GM19099 (cell line): ENCODE measurements around the gene ZNF618.

ENCODE experiments used
- POLR2A ChIP-seq: IDR thresholded peaks from 3 replicates; pipeline ENCODE4 v1.6.1; 2011; ENCODE audit warnings: low read depth; ENCODE audit not compliant: insufficient read length; ENCODE audit errors: extremely low read depth

Gene ZNF618

GRCh38 chr9:113951032-113951372 is 74.9 kb downstream of the ZNF618 start:
- TF ChIP-seq POLR2A = no peak

DNA sequence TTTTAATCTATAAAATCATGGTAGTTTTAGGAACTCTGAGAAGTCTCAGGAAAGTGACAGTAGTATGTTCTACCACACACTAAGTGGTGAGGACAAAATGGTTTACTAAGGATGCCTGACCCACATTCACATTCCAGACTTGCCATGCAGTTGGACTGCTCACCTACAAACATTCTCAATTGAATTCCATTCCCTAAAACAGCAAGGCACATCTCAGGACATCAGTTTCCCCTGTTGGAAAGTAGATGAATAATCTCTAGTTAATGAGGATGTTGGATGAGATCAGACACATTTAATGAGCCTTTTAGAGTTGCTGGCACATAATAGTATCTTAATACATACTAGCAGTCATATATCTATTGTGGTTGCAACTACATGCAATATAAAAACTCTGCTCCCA is 76.6 kb downstream of the ZNF618 start:
- no peak for TF ChIP-seq POLR2A

DNA sequence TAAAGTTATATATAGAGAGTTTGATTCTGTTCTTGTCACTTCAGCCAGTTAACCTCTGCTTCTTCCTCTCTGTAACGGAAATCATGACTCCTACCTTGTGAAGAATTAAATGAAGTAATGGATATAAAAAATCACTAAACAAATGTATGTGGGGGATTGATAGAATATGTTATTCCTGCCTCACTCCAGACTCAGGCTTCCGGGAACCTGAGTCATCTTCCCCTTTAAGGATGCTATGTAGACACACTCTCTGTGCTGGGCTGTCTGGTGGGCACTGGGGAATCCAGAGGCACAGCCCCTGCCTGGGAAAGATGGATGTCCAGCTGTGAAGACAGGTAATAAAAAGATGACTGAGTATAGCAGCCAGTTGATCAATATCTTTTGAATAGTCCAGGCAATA is 77.4 kb downstream of the ZNF618 start:
- TF ChIP-seq POLR2A = no peak

DNA sequence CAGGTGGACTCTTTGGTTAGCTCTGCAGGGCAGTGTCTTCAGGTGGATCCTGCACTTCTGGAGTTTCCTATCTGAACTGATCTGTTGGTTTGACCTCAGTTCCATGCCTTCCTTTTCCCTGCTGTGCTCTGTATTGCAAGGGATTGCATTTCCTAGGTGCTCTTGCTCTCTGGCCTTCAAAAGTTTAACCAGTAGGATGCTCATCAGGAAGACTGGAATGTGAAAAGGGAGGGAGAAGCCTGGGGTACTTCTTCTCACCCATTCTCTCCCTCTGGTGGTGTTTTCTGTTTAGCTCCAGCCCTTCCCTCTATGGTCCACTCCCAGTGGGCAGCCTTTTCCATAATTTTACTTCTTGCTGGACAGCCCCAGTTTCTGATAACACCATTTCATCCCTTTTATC is 78.5 kb downstream of the ZNF618 start:
- TF ChIP-seq POLR2A = no peak

- no peak for TF ChIP-seq POLR2A
Measured at GRCh38 chr9:113955076-113955752, 79.1 kb downstream of the ZNF618 start.

DNA sequence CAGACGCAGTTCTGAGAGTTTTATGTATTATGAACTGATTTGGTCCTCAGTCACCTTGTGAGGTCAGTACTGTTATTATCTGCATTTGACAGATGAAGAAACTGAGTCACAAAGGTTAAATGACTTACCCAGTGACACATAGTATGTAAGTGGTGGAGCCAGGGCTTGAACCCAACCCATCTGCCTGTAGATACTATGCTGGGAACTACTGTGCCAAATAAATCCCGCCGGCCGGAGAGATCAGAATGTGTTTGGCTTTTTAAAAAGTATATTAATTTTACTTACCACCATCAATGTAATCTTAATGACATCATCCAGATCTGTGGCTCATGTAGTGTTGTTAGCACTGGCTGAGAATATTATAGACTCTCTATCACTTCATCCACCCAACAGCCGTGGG is 80.8 kb downstream of the ZNF618 start:
- TF ChIP-seq POLR2A = no peak

GRCh38 chr9:113957351-113957750 is 81.2 kb downstream of the ZNF618 start:
- TF ChIP-seq POLR2A = no peak

DNA sequence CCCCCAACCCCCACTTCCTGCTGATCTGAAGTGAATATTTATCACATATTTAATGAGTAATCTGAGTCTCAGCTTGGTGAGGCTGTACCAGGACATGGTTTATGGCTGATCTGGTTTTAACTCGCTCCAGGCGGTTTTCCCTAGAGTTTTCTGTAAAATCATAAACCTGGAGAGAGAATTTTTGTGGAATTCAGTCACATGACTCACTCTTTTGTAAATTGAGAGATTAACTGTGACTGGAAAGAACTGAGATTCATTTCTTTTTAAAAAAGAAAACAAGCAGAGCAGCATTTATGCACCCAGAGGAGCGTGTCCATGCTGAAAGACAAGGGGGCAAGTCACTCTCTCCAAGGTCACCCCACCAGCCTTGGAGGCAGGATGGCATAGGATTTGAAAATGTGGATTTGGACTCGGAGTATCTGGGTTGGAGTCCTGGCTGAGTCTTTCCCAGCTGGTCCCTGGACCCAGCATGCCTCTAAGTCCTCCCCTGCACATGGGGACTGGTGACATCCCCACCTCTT is 81.8 kb downstream of the ZNF618 start:
- TF ChIP-seq POLR2A = no peak

GRCh38 chr9:113958556-113958955 is 82.4 kb downstream of the ZNF618 start:
- no peak for TF ChIP-seq POLR2A

GRCh38 chr9:113960768-113961167 is 84.7 kb downstream of the ZNF618 start:
- no peak for TF ChIP-seq POLR2A

DNA sequence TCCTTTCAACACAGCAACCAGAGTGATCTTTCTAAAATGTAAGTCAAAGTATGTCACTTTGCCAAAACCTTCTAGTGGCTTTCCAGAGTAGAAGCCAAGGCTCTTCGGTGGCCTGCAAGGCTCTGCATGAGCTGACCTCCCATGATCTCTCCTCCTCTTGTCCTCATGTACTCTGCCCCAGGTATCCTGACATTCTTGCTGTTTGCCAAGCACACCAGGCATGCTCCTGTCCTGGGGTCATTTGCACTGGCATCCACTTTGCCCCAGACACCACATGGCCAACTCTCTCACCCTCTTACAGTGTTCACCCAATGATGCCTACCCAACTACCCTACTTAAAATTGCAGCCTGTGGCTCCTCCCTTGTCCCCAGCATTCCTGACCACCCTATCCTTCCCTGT is 86.3 kb downstream of the ZNF618 start:
- no peak for TF ChIP-seq POLR2A

DNA sequence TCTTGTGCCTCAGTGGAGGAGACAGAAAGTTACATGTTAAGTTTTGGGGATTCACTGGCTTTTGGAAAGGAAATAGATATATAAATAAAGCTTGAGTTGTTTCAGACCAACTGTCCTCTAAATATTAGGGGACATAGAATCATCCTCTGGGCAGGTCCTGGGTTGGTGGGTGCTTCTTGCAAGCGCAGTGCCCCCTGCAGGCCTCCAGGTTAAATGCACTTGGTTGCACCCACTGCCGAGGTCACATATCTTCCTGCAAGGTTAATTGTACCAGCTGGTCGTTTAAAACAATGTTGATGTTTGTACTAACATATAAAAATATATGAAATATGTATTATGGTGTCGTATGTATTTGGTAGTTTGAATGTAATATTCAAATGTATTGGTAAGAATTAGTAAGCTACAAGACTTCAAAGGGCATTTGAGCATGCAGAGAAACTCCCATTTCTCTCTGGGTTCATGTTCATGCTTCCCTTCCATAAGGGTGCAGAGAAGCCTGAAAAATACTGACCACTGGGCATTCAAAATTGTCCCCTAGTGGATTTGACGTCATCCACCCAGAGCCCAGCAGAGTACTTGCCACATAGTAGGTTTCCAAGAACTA is 87.0 kb downstream of the ZNF618 start:
- no peak for TF ChIP-seq POLR2A

- TF ChIP-seq POLR2A = no peak
Measured at GRCh38 chr9:113963696-113964494, 87.8 kb downstream of the ZNF618 start.

- TF ChIP-seq POLR2A = no peak
Measured at GRCh38 chr9:113964495-113965170, 88.5 kb downstream of the ZNF618 start.

- TF ChIP-seq POLR2A = no peak
Measured at GRCh38 chr9:113966394-113966793, 90.3 kb downstream of the ZNF618 start.

DNA sequence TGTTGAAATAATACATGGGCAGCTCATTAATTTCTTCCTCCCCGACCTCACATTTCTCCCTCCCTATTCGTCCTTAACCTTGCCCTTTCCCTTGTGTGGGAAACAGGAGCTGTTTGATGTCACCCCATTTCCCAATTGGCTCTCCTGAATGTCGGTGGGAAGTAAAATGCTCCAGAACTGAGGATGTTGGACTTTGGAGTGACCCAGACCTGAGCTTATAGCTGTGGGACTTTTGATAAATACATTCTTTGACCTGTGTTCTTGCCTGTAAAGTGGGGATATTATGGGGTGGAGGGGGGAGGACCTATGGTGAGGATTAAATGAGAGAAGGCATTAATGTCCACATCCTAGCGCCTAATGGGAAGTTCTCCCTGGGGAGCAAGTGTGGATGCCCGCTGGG is 91.3 kb downstream of the ZNF618 start:
- no peak for TF ChIP-seq POLR2A

DNA sequence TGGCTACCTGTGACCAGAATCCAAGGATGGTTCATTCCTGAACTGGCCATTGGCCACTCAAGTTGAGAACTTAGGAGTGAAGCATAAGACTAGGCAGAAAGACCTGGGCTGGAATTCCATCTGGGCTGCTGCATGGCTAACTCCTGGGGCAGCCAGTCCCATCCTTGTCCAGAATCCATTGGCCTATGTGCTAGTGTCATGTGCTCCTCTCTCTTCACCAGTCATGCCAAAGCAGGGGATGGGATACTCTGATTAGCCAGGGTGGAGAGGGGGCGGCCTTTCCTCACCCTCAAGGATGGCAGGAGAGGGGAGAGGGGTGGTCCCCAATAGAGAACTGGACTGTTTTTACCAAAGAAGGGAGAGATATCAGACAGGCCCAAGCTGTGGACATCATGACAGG is 93.2 kb downstream of the ZNF618 start:
- TF ChIP-seq POLR2A = no peak
